ENCODE data around the gene IKZF1.

DNA sequence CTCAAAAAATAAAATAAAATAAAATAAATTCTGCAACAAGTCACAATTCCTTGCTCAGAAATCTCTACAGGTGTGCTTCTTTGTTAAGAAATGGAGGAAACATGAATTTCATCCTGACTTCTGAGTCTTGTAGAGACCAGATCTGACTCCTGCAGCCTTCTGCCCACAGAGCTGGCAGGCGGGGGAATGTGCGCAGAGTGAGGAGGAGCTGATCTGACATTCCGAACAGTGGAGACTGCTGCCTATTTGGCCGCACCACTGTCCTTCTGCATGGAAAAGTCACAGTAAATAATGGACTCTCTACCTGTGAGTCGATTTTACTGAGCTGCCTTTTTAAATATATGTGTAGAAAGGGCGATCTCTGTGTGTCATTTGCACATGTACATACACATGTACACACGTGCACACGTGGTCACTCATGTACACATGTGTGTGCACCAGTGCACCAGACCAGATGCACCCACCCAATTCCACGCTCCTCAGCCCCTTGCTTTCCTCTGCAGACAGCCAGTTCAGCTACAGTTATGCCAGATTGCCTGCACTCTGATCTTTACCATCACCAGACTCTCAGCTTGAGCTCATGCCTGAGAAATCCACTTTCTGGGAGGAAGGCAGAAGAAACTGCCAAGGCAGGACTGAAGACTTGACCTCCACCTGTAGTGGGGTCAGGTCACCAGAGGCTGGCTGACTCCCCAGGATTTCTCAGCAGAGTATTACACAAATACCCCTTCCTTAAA, 54.9 kb downstream of the IKZF1 start:
- no peak for TF ChIP-seq CTCF (IDR thresholded peaks at IDR 0.05)
- no peak for TF ChIP-seq TCF7 (CRISPR knock-in tag; IDR thresholded peaks at IDR 0.05; ENCODE audit: low read depth)
- no peak for TF ChIP-seq ZNF423 (CRISPR knock-in tag; IDR thresholded peaks at IDR 0.05)
- TF ChIP-seq ZNF416 (CRISPR knock-in tag; IDR thresholded peaks at IDR 0.05): no peak
- TF ChIP-seq ATF6 (CRISPR knock-in tag; IDR thresholded peaks at IDR 0.05): no peak

Measured in WTC11 (cell line).